ENCODE results near the gene MED22.
A peak's percentile ranks its signal among the peaks of the same experiment; 100 is the strongest.
"Not testable (repeated sequence)": the region's sequence is repeated elsewhere in the genome, so short reads cannot be mapped to it uniquely, and the experiment has no call there.

Gene MED22

DNA sequence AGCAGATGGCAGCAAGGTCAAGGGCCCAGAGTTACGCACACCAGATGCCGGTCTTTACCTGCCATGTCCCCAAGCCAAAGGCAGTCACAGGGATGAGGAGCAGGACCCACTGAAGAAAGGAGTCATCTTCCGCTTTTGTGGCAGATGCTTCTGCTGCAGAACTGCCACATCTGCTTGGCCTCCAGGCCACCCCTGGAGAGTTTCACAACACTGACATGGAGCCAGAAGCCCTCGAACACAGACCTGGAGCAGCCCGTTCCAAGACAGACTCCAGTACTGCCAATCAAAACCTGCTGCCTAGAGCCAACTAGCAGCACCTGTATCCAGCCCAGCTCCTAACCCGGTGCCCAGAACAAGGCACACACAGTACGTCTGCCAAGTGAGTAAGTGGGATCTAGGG lies 6.8 kb upstream of the MED22 start:
- no peak for DNase-seq

DNA sequence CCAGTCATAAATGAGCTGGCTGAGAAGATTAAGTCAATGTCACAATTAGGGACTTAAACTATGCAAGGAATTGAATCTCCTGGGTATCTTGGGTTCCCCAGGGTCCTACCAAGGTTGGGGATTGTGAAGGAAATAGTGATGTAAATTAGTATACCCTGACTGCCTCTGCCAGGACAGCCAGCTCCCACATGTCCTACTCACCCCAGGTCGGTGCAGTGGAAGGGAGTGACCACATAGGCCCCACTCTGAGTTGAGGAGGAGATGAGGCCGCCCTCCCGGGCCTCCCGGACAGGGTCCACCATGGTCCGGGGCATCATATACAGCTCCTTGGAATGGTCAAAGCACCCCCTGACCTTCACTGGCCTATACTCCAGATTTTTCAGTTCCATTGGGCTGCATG lies 5.6 kb upstream of the MED22 start:
- DNase-seq = no peak

DNA sequence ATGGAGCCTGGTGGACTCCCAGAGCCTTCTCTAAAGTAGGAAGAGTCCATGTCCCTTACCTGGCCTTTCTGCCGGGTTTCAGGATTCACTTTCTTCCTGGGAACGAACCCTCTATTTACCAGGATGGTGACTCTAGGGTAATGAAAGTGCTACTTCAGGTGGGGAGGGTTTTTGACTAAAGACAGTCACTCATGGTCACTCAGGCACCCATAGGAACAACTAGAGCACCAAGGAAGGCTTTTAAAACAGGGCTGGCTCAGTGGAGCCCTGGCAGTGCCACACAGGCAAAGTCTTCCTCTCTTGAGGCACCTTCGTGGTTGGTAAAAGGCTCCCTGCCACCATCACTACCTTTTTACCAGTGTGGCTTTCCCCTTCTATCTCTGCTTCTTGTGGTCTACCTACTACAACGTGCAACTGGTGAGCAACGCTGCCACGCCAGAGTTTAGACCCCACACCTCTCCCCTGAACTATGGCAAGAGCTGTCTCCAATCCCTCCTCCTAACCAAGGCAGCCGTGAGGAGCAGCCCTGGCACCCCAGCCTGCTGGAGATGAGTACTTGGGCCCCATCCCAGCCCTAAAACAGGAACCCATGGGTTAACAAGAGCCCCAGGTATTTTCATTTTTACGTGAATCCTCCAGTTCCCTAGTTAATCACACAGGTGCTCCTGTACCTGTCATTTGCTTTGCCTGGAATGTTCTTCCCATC lies 4.9 kb upstream of the MED22 start:
- no peak for DNase-seq

DNA sequence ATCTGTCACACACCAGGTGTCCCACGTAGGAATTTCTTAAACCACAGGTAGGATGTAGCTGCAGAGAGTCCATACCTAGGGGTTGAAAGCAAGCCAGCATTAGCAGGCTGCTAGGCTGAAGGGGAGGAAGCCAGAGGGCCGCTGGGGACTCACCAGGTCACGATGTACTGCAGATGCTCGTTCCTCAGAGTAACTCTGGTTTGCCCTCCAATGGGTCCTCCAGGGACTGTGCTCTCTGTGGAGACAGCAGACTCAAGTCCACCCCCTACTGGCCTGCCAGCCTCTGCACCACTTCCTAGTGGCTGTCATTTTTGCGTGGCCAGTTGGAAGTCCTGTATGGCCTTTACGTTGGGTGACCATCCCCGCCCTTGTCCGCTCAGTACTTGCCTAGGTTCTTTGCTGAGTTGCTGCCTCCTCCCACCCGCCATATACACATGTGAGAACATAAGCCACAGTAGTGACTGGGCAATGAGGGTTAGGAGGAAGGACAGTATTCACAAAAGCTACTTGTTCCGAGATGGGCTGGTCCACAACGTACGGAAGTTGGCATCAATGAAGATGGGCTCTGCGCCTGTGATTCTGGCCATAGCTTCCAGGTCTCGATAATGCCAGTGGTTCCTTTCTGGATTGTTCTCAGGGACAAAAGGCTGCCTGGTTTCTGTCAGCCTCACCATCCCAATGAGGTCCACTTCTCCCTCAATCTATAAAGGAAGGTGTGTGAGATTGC lies 4.1 kb upstream of the MED22 start:
- peak in 1 of 5 donors; percentile 33 for DNase-seq

DNA sequence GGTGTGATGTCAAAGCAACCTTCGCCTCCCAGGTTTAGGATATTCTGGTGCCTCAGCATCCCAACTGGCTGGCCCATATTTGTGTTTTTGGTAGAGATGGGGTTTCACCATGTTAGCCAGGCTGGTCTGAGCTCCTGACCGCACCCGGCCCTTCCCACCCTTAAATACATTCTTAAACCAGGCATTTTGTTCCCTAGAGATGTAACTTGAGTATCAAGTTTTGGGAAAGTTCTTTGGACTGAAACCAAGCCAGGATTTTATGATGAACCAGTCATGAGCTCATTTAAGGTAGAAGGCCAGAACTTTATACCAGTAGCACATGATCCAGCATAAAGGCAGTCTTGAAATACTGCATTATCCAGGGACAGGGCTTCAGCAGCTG lies 3.6 kb upstream of the MED22 start:
- DNase-seq = no peak

DNA sequence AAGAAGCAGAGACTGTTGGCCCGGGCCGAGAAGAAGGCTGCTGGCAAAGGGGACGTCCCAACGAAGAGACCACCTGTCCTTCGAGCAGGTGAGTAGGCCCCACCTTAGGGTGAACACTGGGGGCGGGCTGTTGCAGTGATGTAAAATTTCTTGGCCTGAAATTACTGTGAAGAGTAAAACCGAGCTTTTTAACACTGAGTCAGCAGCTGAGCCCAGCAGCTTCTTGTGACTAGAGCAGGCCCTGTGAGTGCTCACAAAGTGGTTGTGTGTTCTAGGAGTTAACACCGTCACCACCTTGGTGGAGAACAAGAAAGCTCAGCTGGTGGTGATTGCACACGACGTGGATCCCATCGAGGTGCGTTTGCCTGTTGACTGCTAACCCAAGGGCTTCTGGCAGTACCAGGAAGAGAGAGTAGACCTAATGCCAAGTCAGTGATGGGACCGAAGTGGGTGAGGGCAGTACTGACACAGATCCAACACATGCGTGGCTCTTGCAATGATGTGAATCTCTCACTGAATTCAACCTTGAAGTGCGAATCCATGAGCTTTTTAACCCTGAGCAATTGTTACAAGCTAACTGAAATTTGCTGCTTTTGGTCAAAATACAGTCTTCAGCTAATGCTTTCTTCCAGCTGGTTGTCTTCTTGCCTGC lies 2.2 kb upstream of the MED22 start:
- DNase-seq = no peak

DNA sequence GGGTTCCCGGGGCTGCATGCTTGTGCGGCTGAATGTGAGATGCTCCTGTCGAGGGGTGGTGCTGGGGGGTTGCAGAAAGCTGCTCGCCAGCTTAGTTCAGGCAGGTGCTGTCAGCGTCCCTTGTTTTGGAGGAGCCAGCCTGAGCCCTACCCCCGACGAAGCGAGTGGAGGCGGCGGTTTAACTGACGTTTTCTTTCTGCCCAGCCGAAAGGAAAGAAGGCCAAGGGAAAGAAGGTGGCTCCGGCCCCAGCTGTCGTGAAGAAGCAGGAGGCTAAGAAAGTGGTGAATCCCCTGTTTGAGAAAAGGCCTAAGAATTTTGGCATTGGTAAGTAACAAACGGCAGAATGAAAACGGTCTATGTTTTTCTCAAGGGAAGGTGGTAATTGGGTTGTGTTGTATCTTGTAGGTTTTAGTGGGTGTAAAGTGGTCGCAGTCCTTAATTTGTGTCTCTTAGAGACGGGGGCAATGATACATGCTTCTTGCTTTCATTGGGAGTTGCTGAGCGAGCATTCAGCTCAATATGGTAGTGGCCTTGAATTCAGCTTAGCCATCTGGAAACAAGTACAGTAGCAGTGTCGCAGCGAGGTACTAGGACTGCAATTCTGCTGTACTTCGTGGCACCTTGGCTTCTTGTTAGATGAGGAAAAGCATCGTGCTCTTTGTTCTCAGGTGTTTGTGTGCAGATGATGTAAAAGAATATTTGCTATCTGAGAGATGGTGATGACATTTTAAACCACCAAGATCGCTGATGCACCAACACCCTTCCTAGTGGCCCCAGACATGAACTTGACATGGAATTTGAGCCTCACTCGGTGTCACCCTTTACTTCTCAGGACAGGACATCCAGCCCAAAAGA lies 1.0 kb upstream of the MED22 start:
- DNase-seq = no peak

DNA sequence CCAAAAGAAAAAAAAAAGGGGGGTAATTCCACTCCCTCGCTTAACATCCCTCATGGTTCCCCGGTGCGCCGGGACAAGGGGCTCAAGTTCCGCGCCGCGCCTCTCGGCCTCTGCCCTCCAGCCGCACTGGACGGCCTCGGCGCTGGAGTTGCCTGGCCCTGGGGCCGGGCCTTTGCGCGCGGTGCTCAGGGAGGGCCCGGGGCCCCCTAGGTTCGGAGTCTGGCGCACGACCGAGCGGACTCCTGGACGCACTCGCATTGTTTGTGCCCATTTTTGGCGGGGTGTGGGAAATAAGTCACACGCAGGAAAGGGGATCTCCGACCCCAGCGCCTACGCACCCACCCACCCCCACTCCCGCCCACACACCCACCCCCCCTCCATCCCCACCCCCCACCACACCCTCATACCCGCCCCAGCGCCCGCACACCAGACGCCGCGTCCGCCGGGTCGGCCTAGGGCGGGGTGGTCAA lies 381 bp downstream of the MED22 start:
- peak in 4 of 5 donors; percentile 37 to 45 (median 40) for DNase-seq

DNA sequence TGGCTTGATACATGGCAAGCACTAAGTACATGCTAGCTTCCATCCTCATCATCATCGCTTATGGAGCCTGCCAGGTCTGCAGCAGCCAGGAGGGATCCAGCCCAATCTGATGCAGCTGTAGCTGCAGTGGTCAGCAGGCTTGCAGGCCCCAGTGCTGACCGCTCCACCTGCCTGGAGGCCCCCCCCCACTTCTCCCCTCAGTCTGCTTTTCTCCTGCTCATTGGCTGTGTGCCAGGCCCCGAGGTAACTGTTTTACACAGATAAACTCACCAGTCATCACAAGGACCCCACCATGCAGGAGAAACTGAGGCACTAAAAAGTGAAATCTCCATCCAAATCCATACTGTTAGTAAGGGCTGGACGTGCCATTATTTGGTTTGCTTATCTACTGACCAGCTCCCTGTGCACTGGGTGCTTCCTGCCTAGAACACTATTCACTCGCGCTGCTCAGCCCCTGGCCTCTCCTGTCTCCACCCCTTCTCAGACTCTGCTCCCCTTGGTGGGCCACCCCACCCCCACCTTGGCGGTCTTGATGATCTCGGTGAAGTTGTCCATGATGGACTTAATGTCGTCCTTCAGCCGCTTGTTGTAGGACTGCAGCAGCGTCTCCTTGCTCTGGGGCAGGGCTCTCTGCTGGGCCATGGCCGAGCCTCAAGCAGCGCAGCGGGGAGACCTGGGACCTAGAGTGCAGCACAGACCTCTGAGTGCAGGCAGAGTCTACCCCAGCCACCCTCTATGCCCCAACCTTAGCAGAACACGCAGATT lies 1.7 kb downstream of the MED22 start:
- no peak for DNase-seq

DNA sequence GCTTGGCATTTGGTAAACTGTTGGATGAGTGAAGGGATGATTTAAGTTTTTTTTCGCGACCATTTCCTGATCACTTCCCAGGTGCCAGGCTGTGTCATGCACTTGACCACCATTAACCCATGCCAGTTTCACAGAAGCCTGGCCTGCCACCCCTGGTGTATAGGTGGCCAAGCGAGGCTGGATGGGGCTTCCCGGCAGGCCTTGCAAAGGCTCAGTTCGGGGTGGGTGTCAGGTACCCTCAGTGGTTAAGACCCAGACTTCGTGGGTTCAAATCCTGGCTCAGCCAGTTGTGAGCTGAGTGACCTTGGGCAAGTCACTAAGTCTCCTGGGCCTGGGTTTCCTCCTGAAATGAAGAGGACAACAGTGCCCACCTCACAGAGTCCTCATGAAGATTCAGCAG lies 2.3 kb downstream of the MED22 start:
- DNase-seq = no peak

DNA sequence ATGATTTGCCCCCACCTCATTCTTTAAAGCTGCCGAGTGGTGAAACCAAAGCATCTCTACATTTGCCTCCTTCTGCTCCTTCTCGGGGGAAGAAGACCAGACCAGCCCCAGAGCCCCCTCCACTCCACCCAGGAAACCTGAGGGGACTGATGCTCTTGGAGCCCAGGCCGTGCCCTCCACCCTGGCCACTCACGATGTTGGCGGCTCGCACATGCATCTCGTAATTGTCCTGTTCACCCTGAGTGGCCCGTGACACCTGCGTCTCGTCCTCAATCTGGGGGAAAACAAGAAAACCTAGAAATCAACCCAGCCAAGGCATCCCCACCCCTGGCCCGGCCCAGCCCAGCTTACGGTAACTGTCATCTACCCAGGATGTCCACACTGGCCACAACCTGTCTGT lies 3.0 kb downstream of the MED22 start:
- no peak for DNase-seq

DNA sequence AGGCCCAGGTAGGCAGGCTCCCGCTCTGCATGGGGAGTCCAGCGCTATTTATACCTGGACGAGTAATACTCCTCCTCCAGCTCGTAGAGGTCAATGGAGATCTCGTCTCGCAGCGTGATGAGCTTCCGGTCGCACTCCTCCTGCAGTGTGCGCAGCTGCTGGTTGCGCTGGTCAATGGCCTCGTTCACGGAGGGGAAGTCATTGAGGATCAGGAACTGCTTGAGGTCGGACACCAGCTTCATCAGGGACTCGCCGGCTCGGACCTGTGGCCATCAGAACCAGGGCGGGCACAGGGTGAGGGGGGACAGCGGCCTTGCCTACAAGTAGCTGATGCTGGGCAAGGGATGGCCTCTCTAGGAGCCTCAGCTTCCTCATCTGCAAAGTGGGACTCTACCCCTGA lies 3.9 kb downstream of the MED22 start:
- no peak for DNase-seq

DNA sequence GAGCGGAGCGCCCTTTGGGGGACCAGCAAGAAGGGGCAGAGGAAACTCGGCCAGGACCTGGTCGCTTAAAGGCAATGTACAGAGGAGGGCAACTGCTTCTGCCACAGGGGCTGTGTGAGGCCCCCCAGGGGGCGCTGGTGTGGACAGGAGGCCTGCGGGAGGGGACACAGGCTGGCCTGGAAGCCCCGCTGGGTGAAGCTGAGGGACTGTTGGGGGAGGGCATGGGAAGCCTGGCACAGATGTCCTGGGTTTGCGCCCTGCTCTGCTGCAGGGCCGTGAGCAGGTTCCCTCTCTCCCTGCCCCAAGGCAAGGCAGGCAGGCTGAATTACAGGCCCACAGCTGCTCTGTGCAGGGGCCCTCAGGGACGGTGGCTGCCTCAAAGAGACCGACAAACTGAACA lies 5.4 kb downstream of the MED22 start:
- DNase-seq = no peak

DNA sequence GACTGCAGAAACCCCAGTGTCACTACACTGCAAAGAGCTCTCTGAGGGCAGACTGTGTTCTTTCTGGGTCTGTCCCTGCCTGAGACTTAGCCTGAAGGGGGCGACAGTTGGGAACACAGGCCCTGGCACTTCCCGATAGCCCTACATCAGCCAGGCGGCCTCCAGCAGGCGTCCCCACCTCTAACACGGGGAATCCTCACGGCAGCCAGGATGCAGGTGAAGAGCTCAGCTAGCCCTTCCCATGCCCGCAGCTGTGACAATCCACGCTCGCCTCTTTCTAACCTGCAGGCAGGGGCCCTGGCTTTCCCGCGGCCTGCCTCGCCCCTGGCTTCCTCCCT lies 5.9 kb downstream of the MED22 start:
- DNase-seq = no peak

DNA sequence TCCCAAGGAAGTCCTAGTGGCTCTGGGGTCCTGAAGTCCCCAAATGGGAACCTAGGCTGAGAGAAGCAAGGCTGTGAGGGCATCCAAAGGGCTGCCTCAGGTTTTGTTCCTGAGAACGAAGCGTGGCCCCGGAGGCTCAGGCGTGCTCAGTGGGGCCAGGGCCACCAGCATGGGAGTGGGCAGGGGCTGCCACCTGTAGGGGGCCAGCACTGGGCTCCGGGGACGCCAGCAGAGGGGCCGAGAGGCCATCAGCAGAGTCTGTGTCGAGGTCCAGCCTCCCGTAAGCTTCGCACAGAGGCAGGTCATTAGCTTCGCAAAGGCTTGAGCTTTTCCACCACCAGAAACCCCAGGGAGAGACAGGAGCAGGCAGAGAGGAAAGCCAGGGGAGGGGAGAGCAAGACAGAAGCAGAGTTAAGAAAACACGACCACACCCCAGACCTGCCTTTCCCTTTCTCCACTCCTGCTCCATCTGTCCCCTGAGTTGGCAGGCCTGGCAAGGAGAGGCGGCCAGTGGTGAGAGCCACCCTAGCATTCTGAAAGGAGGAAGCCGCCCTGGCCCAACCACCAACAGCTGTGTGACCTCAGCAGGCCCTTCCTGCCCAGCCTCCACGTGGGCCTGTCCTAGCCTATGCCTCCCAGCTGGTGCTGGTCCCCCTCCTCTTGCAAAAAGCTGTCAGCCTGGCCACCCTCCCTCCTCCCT lies 6.4 kb downstream of the MED22 start:
- no peak for DNase-seq

DNA sequence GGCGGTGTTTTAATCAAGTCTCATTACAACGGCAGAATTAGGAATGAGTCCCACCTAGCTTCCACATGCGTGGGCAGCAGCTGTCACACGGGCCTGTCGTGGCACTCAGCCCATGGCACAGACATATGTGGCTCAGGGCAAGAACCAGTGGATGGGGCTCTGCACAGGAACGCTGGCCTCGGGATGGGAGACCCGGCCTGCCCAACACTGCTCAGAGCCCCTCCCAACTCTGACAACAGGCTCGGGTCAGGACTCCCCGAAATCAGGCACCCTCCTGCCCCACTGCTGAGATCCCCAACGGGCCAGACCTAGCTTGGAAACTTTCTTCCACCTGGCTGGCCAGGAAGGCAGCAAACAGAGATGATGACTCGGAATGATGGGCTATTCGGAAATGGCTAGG lies 7.0 kb downstream of the MED22 start:
- DNase-seq = no peak

DNA sequence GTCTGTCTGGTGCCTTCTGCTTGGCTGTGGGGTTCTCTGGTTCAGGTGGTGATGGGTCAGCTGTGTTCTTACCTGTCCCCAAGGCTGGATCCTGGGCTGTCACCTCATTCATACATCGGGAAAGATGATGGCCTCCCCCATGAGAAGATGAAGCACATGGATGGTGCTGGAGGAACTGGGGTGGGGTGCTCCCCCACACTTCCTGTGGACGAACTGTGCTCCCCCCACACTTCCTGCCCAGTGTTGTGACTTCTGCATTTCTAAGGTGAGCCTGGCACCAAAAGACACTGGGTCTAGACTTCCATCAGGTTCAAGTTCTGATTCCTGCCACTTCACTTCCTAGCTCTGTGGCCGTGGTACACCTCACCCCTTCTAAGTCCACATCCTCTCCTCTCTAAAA lies 7.7 kb downstream of the MED22 start:
- no peak for DNase-seq

DNA sequence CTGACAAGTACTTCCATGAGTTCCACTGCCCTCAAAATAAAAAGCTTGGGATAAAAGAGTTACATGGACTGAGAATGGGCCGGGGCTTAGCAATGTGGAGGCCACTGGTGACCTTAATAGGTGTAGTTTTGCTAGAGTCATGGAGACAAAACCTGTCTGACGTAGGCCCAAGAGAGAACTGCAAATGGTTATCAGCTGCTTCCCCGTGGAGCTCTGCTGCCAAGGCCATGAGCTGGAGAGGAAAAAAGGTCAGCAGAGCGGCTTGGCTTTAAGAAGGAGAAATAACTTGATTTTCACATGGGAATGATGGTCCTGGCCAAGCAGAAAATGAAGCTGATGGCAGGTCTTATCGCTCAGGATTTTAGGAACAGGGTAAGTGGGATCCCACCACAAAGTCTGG lies 8.3 kb downstream of the MED22 start:
- DNase-seq = no peak

DNA sequence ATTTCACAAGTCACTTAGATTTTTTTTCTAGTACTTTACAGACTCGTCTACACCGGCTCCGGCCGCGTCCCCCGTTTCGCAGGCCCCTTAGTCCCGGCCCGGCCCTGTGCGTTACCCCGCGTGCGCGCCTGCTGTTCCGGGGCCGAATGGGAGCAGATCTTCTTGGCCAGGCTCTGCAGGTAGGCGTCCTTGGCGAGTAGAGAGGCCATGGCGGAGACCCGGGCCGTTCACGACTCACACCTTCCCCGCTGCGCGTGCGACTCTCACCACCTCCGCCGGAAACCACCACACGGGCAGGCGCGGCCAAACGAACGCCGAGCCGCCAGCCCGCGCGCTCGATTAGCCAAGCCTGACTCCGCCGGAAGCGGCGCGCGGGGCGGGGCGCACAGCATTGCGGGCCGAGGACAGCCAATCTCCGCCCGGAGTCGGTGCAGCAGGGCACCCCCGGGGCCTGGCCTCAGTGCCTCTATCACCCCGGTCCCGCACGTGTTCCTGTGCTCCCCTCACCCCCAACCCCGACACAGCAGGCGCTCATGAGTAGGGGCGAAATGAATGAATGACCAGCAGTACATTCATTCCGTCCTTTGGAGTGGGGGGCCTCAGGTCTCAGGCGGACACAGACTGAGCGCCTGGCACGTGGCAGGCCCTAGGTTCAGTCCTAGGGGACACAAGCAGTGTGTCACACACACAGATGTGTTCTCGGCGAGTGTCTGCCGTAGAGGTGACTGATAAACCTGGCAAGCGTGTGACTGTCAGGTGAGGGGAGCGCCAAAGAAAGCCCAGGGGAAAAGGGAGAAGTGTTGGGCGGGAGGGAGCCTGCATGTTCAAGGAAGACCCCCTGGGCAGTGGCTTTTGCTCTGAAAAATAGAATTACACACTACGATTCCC lies 11.8 kb downstream of the MED22 start, which contains the start of gene SURF6:
TSS of gene SURF6 (minus strand) at position 265 of the 888 bp plus-strand sequence. CDS start at position 209, 56 bp downstream.
- DNase-seq = peak; percentile 85 to 93 (median 92)

DNA sequence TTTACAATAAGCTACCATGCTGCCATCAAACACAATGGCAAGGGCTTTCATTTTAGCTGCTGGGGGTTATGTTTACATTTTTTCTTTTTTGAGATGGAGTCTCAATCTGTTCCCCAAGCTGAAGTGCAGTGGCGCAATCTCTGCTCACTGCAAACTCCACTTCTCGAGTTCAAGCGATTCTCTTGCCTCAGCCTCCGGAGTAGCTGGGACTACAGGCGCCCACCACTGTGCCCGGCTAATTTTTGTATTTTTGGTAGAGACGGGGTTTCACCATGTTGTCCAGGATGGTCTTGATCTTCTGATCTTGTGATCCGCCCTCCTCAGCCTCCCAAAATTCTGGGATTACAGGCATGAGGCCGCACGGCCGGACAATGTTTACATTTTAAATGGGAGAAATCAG lies 13.0 kb downstream of the MED22 start:
- not testable (repeated sequence) for DNase-seq

DNA sequence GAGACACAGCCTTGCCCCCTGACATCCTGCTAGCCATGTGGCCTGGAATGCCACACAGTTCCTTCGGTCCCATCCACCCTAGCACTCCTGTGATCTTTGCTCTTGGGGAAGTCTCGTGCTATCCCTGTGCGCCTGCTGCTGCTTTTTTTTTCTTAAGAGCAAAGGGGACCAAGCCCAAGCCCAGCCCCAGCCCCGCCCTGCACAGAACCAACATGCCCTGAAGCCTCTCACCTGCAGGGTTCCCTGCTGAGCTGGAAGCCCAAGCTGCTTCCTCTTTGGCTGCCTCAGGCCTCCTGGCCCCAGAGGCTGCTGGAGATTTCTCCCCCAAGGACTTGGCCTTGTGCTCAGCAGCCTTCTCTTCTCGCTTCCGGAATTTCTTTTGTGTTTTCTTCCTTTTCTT lies 13.8 kb downstream of the MED22 start:
- DNase-seq = no peak
